T follicular helper cell (primary cell): Measurements from ENCODE around the gene XCR1.

Experiments used
- DNase-seq: peaks from one replicate; pipeline ENCODE4 v3.0.0-alpha.2; 2020; ENCODE audit warnings: low read depth

The XCR1 gene

DNA sequence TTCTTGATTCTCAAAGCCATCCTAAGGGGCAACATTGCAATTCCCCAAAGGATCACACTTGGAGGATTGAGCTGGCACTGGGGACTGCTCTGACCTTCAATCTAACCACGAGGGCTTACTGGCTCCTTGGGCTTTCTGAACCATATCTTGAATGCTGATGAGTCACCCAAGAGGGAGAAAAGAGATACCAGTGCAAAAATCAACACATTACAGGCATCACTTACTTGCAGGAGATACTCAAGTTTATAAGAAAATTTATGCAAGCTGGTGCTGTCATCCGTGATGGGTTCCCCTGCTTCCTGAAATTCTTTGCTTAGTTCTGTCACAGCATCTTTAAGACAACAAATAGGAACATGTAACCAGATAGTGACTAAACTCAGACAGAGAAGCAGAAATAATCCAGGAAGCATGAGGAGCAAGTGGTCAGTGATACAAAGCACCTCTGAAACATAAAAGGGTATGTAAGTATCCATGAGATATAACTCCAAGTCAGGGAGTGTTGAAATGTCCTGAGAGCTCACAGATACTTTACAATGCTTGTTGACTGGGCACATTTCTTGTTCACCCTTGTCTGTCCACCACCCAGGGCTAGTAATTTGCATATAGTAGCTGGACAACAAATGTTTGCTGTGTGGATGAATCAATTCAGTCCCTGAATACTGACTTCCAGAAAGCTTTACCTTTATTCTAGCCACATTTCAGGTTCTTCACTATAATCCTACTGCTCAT, 45.8 kb downstream of the XCR1 start:
- no peak for DNase-seq

DNA sequence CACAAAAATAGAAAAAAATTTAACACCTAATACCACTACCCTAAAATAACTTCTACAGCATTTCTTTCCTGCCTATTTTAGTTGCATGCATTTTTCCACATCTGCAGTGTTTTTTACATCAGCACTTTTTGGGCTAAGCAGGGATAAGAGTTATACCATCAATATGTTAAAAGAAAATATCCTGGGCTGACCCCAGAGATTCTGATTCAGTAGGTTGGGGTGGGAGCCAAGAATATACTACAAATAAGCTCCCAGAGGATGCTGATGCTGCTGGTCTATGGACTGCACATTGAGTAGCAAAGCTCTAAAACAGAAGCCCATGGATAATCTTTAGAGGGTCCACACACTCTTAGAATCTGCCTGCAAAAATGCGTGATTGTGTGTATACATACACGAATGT, 46.5 kb downstream of the XCR1 start:
- DNase-seq, result no peak

DNA sequence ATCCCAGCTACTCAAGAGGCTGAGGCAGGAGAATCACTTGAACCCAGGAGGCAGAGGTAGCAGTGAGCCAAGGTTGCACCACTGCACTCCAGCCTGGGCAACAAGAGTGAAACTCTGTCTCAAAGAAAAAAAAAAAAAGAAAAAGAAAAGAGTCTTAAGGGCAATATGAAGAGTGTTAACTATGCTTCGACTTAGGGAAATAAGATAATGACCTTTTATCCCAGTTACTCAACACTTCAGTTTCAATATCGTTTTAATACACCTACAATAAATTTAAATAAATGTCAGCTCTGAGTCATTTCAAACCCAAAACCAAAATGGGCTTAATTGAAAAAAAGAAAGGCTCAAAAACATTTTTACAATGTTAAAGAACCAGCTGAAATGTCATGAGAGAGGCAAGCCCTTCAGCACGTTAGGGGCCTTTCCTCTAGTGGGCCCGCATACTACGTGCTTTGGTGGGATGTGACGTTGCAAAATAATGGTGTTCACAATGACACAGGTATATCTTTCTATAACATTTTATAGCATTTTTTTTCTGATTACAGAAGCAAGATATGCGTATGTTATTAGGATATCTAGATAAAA, 47.0 kb downstream of the XCR1 start:
- no peak for DNase-seq

DNA sequence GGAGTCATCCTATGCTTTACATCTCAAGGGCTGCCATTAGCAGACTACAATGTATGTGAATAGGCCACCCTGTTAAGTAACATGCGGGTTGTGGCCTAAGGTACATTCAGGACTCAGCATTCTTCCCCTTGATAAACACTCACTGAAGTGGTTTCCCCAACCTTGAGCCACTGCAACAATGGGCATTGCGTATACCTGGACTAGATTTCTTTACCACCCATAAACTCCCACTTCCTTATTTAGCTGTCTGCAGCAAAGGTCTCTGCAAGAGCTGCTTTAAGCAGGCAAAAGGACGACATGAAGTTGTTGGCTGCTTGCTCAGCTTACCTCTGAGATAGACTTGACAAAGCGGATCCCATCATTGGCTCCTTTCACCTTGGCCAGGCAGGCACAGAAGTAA, 47.9 kb downstream of the XCR1 start:
- DNase-seq, result no peak

DNA sequence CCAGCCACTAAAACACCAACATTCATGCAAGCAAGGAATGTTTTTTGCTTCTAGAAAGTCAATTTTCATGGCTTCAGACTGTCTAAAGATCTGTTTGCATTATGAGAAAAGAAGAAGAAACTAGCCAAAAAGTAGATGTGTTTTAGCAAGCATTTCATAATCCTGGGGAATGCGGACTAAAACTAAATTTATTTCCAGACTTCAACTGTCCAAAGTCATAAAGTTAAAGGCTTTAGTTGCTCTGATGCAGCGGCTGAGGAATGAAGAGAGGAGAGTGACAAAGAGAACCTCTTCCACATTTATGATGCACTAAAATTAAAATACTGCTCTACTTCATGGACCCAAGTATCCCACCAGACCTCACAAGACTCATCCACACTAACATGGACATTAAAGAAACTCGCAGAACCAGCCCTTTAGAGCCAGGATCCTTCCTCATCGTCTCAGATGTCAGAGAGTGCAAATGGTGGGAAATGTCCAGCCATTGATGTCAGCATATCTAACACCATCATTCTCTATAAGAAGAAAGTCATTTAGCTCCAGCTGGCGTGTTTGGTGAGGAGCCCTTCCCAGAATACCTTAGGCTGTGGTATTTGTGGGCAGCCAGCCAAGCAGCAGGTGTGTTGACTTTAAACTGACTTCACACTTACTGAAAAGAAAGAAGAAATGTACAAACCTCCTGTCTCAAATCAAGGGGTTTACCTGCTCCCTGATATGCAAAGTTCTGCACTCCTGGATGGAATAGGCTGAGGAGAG, 49.1 kb downstream of the XCR1 start:
- no peak for DNase-seq

- no peak for DNase-seq
Measured at GRCh38 chr3:45976191-45977091, 50.8 kb downstream of the XCR1 start.

- no peak for DNase-seq
Measured at GRCh38 chr3:45975686-45976085, 51.6 kb downstream of the XCR1 start.

DNA sequence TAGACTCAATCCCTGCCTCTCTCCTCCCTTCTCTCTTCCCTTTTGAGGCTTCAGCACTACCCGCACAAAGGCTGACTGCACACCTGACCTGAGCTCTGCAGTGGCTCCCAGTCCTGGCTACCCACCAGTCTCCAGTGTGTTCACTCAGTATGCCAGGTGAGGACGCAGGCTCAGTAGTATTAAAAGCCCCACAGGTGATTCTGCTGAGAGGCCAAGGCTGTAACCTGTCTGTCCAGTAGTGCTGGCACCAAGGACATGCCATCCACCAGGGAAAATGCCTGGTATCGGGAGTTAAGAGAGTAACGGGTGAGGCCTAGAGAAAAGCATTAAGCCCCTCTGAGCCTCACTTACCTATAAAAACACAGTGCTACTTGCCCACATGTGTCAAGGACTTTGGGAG, 52.6 kb downstream of the XCR1 start:
- no peak for DNase-seq

GRCh38 chr3:45972534-45973402, 54.5 kb downstream of the XCR1 start:
- DNase-seq, result no peak

DNA sequence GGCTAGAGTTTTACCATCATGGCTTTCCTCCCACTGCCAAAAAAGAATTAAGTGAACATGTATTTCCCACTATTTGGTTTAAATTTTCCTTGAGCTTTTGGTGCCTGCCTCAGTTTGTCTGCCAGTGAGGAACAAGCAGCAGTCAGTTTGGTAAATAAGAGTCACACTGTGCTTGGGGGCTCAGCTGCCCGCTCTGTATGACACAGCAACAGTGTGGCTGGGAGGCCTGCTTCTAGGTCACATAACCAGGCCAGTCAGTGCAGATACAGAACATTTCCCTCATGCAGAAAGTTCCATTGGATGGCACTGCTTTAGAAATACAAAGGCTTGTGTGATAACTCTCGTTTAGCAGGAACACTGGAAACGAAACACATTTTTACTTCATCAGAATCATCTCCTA, 57.3 kb downstream of the XCR1 start:
- DNase-seq, result no peak

GRCh38 chr3:45969116-45969515, 58.2 kb downstream of the XCR1 start:
- no peak for DNase-seq

- no peak for DNase-seq
Measured at GRCh38 chr3:45968706-45969105, 58.6 kb downstream of the XCR1 start.

DNA sequence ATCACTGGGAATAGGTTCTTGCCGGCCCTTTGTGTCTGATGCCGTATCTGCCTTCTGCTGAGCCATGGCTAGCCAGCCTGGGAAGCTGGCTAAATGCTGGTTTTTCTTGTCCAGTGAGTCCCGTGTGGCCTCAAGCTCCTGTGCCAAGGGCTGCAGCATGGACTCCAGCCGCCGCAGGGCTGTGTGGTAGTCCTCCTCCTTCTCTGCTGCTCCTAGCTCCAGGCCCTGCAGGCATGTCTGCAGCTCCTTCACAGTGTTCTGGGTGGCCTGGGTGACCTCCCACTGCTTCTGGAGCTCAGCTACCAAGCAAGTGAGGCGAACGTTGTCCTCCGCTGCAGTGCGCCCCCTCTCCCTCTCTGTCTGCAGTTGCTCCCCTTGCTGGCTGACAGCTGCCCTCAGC, 59.1 kb downstream of the XCR1 start:
- no peak for DNase-seq

DNA sequence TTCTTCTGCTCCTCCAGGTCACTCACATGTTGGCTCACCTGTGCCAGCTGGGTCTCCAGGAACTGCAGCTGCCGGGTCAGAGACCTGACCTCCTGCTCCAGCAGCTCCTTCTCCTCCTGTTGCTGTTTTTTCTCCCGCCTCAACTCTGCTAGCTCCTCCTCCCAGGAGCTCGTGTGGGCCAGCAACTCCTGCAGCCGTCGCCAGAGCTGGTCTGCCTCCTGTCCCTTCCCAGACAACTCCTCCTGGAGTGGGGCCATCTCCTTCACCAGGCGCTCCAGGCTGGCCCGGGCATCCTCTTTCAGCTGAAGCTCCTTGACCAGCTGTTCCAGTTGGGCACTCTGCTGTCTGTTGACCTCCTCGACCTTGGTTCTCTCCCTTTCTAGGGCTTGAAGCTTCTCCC, 59.6 kb downstream of the XCR1 start:
- DNase-seq, result no peak
